ENCODE results near the gene CFDP1.

Gene CFDP1

GRCh38 chr16:75288181-75288580 lies 145.1 kb downstream of the CFDP1 start:
- no peaks in the 10 kb centered on the region for H3F3A ChIP-seq (ENCODE audit: insufficient read depth, low read length)
- TF ChIP-seq CTCF (IDR thresholded peaks at IDR 0.05; ENCODE audit: low read length): no peak
- TF ChIP-seq EZH2 (optimal IDR thresholded peaks at IDR 0.05; ENCODE audit: low read depth, low read length): no peak
- no peak for TF ChIP-seq EZH2phosphoT487 (IDR thresholded peaks at IDR 0.05; ENCODE audit: low read length)
- H3K36me3 ChIP-seq (replicated peaks; ENCODE audit: insufficient read depth, low read length): no peaks in the 10 kb centered on the region
- H3K79me2 ChIP-seq (ENCODE audit: low read length): no peaks in the 10 kb centered on the region
- DNase-seq: no peak
- no peak overlapping the region for H3K4me3 ChIP-seq (ENCODE audit: low read length)
- H2AFZ ChIP-seq (ENCODE audit: low read length): no peak overlapping the region
- no peaks in the 10 kb centered on the region for H3K4me1 ChIP-seq (ENCODE audit: low read length)
- H3K27me3 ChIP-seq (replicated peaks; ENCODE audit: insufficient read depth, low read length): no peaks in the 10 kb centered on the region
- H3K9me3 ChIP-seq (replicated peaks; ENCODE audit: insufficient read depth, low read length): no peaks in the 10 kb centered on the region
- H3K9ac ChIP-seq (ENCODE audit: low read length): no peak overlapping the region
- H3K27ac ChIP-seq (ENCODE audit: low read length): no peak overlapping the region
- no peaks in the 10 kb centered on the region for H3K9me2 ChIP-seq (replicated peaks; ENCODE audit: insufficient read depth, low read length)
- H4K20me1 ChIP-seq (ENCODE audit: insufficient read depth, low read length): no peaks in the 10 kb centered on the region
- no peak overlapping the region for H3K4me2 ChIP-seq (ENCODE audit: low read depth, low read length)

- Histone ChIP-seq H4K20me1 (ENCODE audit: insufficient read depth, low read length) (no peaks in the 10 kb centered on the region), H3K79me2 (ENCODE audit: low read length) (no peaks in the 10 kb centered on the region), H3F3A (ENCODE audit: insufficient read depth, low read length) (no peaks in the 10 kb centered on the region), H3K4me2 (ENCODE audit: low read depth, low read length) (no peak overlapping the region), H3K9ac (ENCODE audit: low read length) (no peak overlapping the region), H3K27me3 (replicated peaks; ENCODE audit: insufficient read depth, low read length) (no peaks in the 10 kb centered on the region), H3K27ac (ENCODE audit: low read length) (no peak overlapping the region), H2AFZ (ENCODE audit: low read length) (no peak overlapping the region), H3K9me2 (replicated peaks; ENCODE audit: insufficient read depth, low read length) (no peaks in the 10 kb centered on the region), H3K36me3 (replicated peaks; ENCODE audit: insufficient read depth, low read length) (no peaks in the 10 kb centered on the region), H3K4me3 (ENCODE audit: low read length) (no peak overlapping the region), H3K4me1 (ENCODE audit: low read length) (no peaks in the 10 kb centered on the region), H3K9me3 (replicated peaks; ENCODE audit: insufficient read depth, low read length) (no peaks in the 10 kb centered on the region)
- DNase-seq: no peak
- TF ChIP-seq EZH2 (optimal IDR thresholded peaks at IDR 0.05; ENCODE audit: low read depth, low read length): no peak
- no peak for TF ChIP-seq CTCF (IDR thresholded peaks at IDR 0.05; ENCODE audit: low read length)
- no peak for TF ChIP-seq EZH2phosphoT487 (IDR thresholded peaks at IDR 0.05; ENCODE audit: low read length)
These were observed 145.6 kb downstream of the CFDP1 start for GRCh38 chr16:75287708-75288107.

GRCh38 chr16:75286389-75286788 lies 146.9 kb downstream of the CFDP1 start:
- Histone ChIP-seq H3K36me3 (replicated peaks; ENCODE audit: insufficient read depth, low read length) (no peaks in the 10 kb centered on the region), H3K27me3 (replicated peaks; ENCODE audit: insufficient read depth, low read length) (no peaks in the 10 kb centered on the region), H4K20me1 (ENCODE audit: insufficient read depth, low read length) (no peaks in the 10 kb centered on the region)

More at GRCh38 chr16:75286389-75286788, 146.9 kb downstream of the CFDP1 start:
- Histone ChIP-seq H3K4me1 (ENCODE audit: low read length) (no peaks in the 10 kb centered on the region), H3K9me3 (replicated peaks; ENCODE audit: insufficient read depth, low read length) (no peaks in the 10 kb centered on the region), H3K4me2 (ENCODE audit: low read depth, low read length) (no peak overlapping the region), H2AFZ (ENCODE audit: low read length) (no peak overlapping the region), H3K79me2 (ENCODE audit: low read length) (no peaks in the 10 kb centered on the region), H3F3A (ENCODE audit: insufficient read depth, low read length) (no peaks in the 10 kb centered on the region), H3K4me3 (ENCODE audit: low read length) (no peak overlapping the region), H3K9me2 (replicated peaks; ENCODE audit: insufficient read depth, low read length) (no peaks in the 10 kb centered on the region), H3K9ac (ENCODE audit: low read length) (no peak overlapping the region), H3K27ac (ENCODE audit: low read length) (no peak overlapping the region)
- TF ChIP-seq CTCF (IDR thresholded peaks at IDR 0.05; ENCODE audit: low read length) (no peak), EZH2phosphoT487 (IDR thresholded peaks at IDR 0.05; ENCODE audit: low read length) (no peak), EZH2 (optimal IDR thresholded peaks at IDR 0.05; ENCODE audit: low read depth, low read length) (no peak)
- no peak for DNase-seq

Measured in MM.1S (cell line).